Frontal cortex (tissue), 4 donors: ENCODE measurements around the gene STX1A. TPM values are rescaled to one million over a fixed set of nuclear protein-coding genes. Genes with fewer than 3 reads are reported as not detected.
"Not testable (repeated sequence)": the region's sequence is repeated elsewhere in the genome, so short reads cannot be mapped to it uniquely, and the experiment has no call there.

ENCODE experiments used
- DNase-seq, 2 donors: peaks; one replicate each; pipeline ENCODE4 v3.0.0; 2012; ENCODE audit warnings: low spot score in 2 of 2
- FAIRE-seq: peaks from 2 replicates; lab custom pipeline; 2012; peaks lifted over from hg19 to GRCh38; lab: Jason Lieb, UNC
- total RNA-seq: library from RNA; depleted of rRNA; stranded (reverse); fragments of >200 nt; gene quantifications from one replicate; pipeline ENCODE4 v1.2.3, GENCODE V29; 2014
- donor health status: control.
- donor health status: control.
- donor health status: control.

Gene STX1A
- total RNA-seq, 1 donor from 2014 or later, result 62.0 TPM

DNA sequence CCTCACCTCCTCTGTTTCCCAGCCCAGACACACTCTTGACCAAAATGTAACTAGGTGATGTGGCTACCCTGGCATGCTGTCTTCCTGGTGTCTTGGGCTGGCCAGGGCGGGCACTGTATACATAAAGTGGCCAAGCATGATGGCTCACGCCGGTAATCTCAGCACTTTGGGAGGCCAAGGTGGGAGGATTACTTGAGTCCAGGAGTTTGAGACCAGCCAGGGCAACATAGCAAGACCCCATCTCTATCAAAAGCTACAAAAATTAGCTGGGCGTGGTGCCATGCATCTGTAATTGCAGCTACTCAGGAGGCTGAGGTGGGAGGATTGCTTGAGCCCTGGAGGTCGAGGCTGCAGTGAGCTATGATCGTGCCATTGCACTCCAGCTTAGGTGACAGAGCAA is 6.2 kb downstream of the STX1A start:
- not testable (repeated sequence) for FAIRE-seq, DNase-seq

DNA sequence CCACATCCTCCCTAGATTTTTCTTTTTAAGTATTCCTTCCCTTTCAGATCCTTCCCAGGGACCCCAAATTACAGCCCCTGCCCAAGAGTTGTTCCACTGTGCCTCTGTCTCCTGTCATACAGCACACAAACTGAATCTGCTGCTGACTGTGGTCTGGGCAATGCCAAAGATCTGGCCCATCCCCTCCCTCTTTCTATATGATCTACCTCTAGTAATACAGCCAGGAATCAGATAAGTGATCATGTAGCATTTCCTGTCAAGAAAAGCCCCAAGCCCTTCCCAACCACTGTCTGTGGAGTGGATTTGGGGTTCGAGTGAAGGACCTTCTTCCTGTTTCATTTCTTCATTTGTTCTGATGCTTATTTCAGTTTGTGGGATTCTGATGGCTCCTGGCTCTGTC is 6.7 kb downstream of the STX1A start:
- FAIRE-seq (no peak), DNase-seq (no peak)

DNA sequence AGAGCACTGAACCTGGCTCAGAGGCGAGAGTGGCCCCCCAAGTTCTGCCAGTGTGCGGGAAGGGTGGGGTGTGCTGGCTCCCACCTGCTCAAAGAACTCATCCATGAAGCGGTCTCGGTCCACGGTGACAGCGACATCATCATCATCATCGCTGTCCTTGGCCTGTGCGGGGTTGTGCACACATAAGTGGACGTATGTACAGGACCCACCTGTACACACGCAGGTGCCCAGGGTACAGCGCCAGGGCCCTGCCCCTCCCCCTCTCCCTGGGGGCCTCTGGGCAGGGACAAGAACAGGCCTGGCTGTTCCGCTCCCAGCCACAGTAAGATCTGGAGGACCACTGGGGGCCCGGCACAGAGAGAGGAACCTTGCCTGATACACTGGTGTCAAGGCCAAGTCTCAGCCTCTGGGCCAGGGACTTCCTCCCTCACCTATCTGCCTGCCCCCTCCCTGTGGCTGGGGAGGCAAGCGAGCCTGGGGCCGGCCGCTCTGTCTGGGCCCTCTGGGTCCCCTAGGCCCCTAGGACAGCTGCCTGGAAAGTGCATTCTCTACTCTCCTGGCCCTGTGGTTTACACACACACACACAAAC is 10.4 kb downstream of the STX1A start:
- DNase-seq (no peak), FAIRE-seq (no peak)

DNA sequence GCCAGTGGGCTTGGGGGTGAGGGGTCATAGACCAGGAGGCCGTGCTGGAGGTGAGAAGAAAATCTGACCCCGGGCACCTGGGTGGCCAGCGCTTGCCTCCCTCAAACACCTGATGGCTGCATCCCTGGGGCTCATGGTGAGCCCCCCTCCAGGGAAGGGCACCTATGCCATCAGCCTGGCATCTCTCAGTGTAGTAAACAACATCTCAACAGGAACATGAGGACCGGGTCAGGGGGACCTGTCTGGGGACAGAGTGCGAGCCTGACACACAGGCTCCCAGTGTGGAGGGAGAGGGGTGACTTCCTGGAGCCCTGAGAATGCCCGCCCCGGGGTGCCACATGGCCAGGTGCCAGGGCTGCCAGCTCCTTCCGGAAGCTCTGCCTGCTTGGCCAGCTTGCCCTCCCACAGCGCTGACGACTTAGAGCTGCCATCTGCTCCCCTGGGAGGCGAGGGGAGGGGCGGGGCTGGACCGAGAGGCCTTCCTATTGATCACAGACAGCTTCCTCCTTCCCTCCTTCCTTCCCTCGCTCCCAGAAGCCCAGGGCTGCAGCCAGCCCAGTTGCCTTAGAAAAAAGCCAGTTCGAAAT is 12.3 kb downstream of the STX1A start:
- no peak for DNase-seq
- no peak for FAIRE-seq

DNA sequence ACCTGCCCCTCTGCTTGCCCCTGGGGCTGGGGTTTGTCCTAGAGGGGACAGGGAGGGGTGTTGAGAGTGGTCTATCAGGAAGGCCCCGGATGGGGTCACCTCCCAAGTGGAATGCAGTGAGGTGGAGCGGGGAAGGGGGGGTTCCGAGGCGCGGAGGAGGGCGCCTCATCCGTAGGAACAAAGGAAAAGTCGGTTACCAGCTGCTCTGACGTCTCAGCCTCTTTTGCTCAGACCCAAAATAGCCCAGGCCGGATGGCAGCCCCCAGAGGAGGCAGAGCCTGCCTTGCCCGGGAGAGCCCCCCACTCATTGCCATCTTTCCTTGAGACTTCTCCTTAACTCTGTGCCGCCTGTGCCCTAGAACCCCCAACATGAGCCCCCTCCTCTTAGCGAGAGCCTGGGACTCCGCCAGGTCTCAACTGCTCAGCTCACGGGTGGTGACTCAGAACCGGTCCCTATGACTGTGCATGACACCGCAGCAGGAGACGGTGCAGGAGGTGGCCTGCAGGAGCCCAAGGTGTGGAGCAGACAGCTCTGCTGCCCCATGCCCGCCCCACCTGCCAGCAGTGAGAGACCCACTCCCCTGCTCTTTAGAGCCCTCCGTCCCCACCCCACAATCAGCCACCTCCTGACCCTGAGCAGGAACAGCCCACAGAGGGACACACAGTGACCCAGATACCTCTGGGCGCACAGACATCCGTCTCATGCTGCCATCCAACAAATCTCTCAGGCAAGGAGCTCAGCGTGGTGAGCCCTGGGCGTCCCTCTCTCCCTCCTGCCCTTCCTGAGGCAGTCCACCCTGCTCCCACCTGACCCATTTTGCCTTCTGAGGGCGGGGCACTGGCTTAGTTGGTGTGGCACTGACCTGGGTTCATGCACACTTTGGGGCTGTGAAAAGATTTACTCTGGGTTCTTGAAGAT is 13.1 kb downstream of the STX1A start:
- no peak for FAIRE-seq
- no peak for DNase-seq

DNA sequence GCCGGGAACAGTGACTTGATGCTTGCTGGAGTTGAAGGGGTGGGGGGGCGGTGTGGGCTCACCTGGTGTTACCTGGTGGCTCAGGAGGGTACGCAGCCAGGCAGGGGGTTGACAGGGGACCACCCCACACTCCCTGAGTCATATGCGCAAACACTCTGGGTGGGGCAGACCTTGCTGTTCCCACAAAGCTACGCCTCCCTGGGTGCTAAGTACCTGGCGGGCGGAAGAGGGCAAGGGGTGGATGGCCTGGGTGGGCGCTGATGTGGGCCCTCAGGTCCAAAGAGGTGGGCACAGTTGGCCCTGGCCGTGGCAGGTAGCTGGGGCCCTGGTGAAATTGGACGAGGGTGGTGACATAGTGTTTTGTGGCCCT is 13.9 kb downstream of the STX1A start:
- DNase-seq (no peak), FAIRE-seq (no peak)

DNA sequence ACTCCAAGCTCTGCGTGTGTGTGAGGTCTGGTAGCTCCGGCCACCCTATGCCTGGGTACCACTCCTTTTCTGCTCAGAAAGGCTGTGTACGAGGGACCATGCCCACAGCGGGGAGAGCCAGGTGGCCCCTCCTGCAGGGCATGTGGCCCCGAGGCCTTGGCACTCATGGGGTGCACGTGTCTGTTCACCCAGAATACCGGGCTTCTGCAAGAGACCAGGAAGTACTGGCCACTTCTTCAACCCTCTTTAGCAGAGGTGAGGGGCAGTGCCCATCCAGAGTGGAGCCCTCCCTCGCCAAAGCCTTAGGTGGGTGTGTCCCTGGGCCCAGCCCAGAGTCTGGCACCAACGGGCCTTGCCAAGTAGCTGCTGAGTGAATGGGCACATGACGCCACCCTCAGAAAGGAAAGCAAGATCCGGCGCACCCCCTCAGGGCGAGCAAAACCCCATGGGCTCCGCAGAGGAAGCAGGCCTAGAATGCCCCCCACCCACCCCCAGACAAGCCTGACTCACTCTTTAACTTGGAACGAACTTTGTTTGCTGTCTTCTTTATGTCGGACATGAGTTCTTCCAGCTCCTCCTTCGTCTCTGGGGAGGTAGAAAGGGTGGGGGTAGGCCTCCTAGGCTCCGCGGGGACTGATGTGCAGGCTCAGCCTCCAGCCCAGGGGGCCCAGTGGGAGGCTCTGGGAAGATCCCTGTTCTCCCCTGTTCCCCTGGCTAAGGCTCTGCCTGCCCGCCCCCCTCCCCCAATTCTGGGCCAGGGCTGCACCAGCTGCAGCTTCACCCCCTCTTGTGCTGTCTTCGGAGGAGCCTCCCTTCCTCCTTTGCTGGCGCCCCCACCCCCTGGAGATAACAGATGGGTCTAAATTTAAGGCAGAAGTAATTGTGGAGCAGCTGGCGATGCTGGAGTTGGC is 14.6 kb downstream of the STX1A start:
- DNase-seq, result no peak
- FAIRE-seq, result no peak

DNA sequence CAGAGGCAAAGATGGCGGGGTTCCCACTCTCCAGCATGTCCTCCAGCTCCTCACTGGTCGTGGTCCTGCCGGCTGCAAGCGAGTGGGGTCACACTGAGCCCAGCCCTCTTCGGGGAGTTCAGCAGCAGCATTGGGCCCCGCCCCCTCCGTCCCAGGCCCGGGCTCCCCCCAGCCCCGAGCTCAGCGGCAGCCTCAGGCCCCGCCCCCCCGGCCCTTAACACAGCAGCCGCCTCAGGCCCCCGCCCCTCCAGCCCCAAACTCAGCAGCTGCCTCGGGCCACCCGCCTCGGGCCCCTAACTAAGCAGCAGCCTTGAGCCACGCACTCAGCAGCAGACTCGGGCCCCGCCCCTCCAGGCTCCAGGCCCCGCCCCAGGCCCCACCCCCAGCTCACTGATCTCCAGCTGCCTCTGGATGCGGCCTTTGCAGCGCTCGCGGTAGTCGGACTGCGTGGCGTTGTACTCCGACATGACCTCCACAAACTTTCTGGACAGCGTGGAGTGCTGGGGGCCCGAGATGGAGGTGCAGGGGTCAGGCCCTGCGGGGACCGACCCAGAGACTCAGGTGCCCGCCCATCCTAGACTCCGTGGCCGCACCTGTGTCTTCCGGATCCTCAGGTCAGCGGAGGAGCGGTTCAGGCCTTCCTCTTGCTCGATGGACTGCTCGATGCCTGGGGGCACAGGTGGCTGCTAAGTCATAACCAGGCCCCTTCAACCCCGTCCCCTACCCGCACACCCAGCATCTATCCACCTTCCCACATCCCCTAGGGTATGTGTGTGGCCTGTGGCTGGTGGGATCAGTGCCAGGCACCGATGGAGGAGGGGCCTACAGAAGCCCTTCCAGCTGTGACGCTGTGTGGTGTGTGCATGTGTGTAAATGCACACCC is 15.5 kb downstream of the STX1A start:
- DNase-seq, result peak in 1 of 2 donors; percentile 70
- no peak for FAIRE-seq

DNA sequence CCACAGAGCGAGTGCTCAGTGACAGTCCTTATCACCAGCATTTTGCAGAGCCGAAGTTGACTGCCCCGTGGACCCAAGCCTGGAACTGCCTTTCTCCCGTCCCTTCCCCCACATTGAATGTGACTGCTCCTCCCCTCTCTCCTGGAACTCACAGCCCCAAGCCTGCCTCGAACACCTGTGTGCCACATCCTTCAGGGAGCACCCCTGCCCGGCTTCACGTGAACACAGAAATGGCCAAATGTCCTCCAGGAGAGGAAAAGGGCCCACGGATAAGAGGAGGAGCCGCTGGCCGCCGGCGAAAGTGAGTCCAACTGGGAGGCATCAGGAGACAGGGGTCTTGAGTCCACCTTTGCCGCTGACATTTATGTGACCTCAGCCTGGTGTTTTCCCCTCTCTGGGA is 16.2 kb downstream of the STX1A start:
- FAIRE-seq (no peak), DNase-seq (no peak)

DNA sequence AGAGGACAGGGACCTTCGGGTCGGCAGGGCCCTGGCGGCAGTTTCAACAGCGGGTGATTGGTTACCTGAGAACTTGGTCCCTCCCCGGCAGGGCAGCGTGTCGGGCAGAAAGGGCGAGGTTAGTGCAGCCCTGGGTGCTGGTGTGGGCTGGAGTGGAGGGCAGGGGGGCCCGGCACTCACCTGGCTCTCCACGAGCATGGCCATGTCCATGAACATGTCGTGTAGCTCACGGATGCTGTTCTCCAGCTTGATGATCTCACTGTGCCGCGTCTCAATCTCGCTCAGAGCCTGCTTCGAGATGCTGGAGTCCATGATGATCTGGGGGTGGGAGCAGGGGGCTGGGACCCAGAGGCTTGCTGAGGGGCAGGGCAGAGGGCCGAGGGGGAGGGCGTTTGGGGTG is 16.8 kb downstream of the STX1A start:
- no peak for FAIRE-seq
- DNase-seq, result no peak

DNA sequence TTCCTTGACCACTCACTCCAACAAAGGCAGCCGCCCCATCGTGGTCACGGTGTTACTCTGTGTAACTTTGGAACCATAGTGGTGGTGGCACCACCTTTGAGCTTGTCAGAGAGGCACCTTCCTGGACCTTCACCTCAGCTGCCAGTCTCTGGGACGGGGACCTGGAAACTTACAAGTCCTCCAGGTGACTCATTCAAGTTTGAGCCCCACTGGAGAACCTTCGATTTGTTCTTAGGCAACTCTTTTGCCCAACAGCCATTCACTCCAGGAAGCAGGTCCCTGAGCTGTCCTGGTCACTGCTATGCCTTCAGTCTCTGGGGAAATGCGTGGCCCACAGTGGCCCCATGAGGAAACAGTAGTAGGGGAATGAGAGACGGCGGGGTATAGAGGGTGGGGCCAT is 17.2 kb downstream of the STX1A start:
- FAIRE-seq (no peak), DNase-seq (no peak)

DNA sequence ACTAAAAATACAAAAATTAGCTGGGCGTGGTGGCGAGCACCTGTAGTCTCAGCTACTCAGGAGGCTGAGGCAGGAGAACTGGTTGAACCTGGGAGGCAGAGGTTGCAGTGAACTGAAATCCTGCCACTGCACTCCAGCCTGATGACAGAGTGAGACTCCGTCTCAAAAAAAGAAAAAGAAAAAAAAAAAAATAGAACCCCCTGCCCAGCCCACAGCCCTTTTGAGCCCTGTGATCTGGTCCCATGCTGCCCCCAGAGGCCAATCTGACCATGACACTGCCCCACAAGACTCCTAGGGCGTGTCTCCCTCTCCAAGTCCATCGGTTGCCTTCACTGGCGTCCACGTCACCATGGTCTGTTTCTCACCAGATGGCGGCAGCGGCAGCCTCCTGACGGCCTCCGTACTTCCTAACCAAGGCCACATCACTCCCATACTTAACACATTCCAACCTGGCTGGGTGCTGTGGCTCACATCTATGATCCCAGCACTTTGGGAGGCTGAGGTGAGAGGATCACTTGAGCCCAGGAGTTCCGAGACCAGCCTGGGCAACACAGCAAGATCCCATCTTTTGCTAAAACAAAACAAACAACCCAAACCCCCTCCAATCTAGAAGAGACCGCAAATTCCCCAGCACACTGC is 18.0 kb downstream of the STX1A start:
- FAIRE-seq, result no peak
- DNase-seq, result no peak

DNA sequence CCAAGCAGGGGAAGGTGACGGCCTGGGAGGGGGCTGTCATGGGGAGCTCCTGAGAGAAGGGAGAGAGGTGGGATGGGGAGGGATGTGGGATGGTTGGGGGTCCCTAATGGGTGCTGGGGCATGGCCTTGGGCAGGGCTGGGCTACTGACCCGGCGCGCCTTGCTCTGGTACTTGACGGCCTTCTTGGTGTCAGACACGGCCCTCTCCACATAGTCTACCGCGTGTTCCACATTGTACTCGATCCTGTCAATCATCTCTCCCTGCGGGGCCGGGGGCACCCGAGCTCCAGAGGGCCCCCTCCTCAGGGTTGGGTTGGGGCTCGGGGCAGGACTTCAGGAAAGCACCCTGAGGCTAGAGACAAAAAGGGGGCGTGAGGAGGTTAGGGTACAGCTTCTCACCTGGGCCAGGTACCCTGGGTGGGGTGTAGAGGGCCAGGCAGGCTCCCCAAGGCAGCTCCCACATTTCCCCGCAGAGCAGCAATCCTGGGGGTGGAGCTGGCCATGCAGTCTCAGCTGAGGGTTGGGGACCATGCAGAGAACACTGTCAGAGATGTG is 18.8 kb downstream of the STX1A start:
- FAIRE-seq (no peak), DNase-seq (no peak)

DNA sequence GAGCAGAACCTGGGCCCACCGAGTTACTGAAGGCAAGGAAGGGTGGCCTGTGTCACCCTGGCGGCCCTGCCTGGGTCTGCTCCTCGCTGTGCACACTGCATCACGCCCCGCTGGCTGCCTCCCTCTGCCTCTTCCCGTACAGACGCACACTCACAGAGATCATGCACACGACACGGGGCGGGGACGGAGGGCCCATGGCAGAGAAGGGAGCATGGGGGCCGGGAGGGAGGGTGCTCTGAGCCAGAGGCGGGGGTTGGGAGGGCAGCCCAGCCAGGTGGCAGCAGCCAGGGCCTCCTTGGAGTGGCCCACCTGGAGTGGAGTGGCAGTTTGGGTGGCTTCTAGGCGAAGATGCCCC is 19.4 kb downstream of the STX1A start:
- no peak for FAIRE-seq

DNA sequence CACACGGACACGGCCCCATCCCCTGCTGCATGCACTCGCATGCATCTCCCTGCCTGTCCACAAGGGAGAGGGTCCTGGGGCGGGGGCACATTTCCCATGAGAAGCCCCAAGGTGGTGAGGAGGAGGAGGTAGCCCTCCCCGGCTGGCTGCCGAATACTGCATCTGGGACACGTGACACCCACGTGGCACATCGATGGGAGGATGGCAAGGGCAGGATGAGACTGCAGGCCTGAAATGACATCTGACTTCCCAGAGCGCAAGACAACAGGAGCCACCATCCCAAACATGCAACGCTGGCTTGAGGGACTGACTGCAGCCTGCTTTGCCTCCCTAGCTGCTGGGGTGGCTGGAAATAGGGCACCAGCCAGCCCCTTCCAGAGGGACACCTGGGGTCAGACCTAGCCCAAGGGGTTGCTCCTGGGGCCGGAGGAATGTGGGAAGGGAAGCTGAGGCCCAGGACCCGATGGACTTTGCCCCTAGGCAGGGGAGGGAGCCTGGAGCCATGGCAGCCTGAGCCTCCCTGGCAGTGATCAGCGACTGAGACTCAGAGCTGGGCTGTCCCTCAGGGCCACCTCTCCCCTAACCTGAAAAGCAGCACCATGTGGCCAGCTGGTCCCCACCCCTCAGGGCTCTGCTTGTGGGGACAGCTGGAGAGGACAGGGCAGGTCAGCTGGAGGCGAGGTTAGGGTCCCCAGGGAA is 19.9 kb downstream of the STX1A start:
- FAIRE-seq, result no peak
- no peak for DNase-seq

More for the DNA sequence above, 19.4 kb downstream of the STX1A start:
- no peak for DNase-seq

DNA sequence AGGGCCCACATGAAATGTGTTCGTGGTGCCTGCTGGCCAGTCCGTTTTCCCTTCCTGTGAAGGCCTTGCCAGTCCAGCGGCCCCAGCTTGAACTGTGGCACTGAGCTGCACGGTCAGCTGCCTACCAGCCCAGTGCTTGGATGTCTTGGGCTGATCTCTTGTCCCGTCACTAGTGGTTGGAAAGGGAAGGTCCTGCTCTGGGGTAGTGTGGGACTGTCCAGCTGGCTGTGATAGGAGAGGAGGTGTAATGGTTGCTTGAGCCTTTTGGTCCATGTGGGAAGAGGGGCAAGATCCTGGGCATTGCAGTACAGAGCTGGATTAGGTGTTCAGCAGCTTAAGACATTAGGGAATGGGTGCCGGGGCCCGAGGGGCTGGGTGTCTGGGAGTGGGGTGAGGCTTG is 21.1 kb downstream of the STX1A start:
- no peak for DNase-seq
- FAIRE-seq, result no peak

DNA sequence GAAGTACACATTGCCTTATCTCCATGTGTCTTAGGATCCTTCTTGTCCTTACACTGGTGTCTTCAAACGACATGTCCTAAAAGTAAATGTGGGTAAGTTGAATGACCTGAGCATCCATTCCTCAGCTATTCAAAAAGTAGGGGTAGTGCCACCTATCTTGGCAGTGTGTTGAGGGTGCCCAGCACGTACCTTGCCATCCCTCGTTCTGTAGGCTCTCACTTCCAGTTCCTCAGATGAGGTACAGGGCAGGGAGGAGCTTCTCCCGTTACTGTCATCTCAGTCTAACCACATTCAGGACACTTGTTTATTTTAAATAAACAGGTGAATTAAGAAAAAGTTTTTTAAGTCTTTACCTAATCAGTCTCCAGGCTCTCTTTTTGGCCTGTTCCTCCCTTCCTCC is 23.1 kb downstream of the STX1A start:
- FAIRE-seq (no peak), DNase-seq (no peak)

DNA sequence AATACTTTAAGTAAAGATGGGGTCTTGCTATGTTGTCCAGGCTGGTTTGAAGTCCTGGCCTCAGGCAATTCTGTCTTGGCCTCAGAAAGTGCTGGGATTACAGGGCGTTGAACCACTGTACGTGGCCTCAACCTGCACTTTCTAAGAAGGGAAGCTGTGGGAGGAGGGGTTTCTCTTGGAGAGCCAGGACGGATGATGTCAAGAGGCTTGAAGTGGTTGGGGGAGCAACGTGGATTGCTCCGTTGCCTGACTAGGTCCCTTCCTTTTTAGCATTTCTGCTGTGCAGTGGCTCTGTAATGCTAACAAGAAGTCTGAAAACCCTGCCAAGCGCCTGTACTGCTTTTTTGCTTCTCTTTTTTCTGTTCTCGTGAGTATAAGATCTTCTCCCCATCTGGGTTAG is 28.8 kb downstream of the STX1A start:
- FAIRE-seq, result no peak
- DNase-seq, result no peak
